Measurements from ENCODE around the gene MYLK2.
"Not testable (repeated sequence)": the region's sequence is repeated elsewhere in the genome, so short reads cannot be mapped to it uniquely, and the experiment has no call there.

- TF ChIP-seq CTCF (IDR thresholded peaks at IDR 0.05; ENCODE audit: low read depth, low read length, poor library complexity, severe bottlenecking); EZH2phosphoT487 (IDR thresholded peaks at IDR 0.05; ENCODE audit: borderline replicate concordance, low read length): not testable (repeated sequence)
Observed at GRCh38 chr20:31828016-31828415, 8.9 kb downstream of the MYLK2 start.

All from DOHH2 (cell line).